Fibroblast of lung (primary cell): ENCODE data around the gene MGST3. TPM values are rescaled to one million over a fixed set of nuclear protein-coding genes. Genes with fewer than 3 reads are reported as not detected.
"Not testable (repeated sequence)": the region's sequence is repeated elsewhere in the genome, so short reads cannot be mapped to it uniquely, and the experiment has no call there.

Experiments used
- DNase-seq, 2 donors: peaks; one replicate each; pipeline versions ENCODE4 v3.0.0 to v3.0.0-alpha.2; 2010; ENCODE audit warnings: low read depth in 2 of 2
- H2AFZ ChIP-seq: 2 replicates; pipeline ENCODE4 v1.5.1; 2012; ENCODE audit warnings: low read length, control low read depth, inconsistent platforms
- H3K27ac ChIP-seq: 2 replicates; pipeline ENCODE4 v1.5.1; 2011; ENCODE audit warnings: low read length, control low read depth; ENCODE audit not compliant: insufficient read depth
- H3K27me3 ChIP-seq: 2 replicates; pipeline ENCODE4 v1.5.1; 2011; ENCODE audit warnings: mild to moderate bottlenecking, low read length; ENCODE audit not compliant: control insufficient read depth, insufficient read depth
- H3K36me3 ChIP-seq: 2 replicates; pipeline ENCODE4 v1.5.1; 2011; ENCODE audit warnings: low read length; ENCODE audit not compliant: control insufficient read depth, insufficient read depth
- H3K4me1 ChIP-seq: 2 replicates; pipeline ENCODE4 v1.5.1; 2011; ENCODE audit warnings: low read length; ENCODE audit not compliant: control insufficient read depth, insufficient read depth; ENCODE audit errors: extremely low read depth
- H3K4me2 ChIP-seq: 2 replicates; pipeline ENCODE4 v1.5.1; 2011; ENCODE audit warnings: low read length, control low read depth; ENCODE audit not compliant: insufficient read depth; ENCODE audit errors: extremely low read depth
- H3K4me3 ChIP-seq, 4 experiments: fragments of 200-600 bp in 1 of 4; sonication (generic) in 1 of 4; replicated peaks in 1 of 4; 2 replicates each; pipeline ENCODE4 v1.5.1; 2011 to 2016; ENCODE audit warnings: low read length in 4 of 4, low read depth in 3 of 4, mild to moderate bottlenecking in 3 of 4, control low read depth in 2 of 4, inconsistent platforms in 1 of 4, mixed read lengths in 1 of 4; ENCODE audit not compliant: insufficient read depth in 1 of 4; ENCODE audit errors: control extremely low read depth in 1 of 4
- H3K79me2 ChIP-seq: 2 replicates; pipeline ENCODE4 v1.5.1; 2012; ENCODE audit warnings: mild to moderate bottlenecking, low read length, inconsistent platforms; ENCODE audit not compliant: control insufficient read depth, insufficient read depth
- H3K9ac ChIP-seq: 2 replicates; pipeline ENCODE4 v1.5.1; 2011; ENCODE audit warnings: mild to moderate bottlenecking, low read length, control low read depth; ENCODE audit not compliant: insufficient read depth
- H3K9me3 ChIP-seq: 2 replicates; pipeline ENCODE4 v1.5.1; 2012; ENCODE audit warnings: low read depth, low read length; ENCODE audit not compliant: control insufficient read depth, insufficient read depth
- H4K20me1 ChIP-seq: 2 replicates; pipeline ENCODE4 v1.5.1; 2011; ENCODE audit warnings: low read length; ENCODE audit not compliant: control insufficient read depth, insufficient read depth; ENCODE audit errors: extremely low read depth
- EZH2 ChIP-seq: IDR thresholded peaks from 2 replicates; pipeline ENCODE4 v1.5.1; 2012; ENCODE audit warnings: low read length, control low read depth, mild to moderate bottlenecking; ENCODE audit errors: missing control alignments
- polyA plus RNA-seq, 2 donors: library from polyadenylated mRNA; depleted of rRNA in 1 of 2; stranded (reverse) in 1 of 2; unstranded in 1 of 2; fragments of >200 nt; gene quantifications; 2 replicates each; pipeline ENCODE4 v1.2.1, GENCODE V29; 2011 to 2012; ENCODE audit warnings: missing spikeins in 1 of 2
- total RNA-seq: library from RNA; depleted of rRNA; stranded (reverse); fragments of >200 nt; gene quantifications from 2 replicates; pipeline ENCODE4 v1.2.1, GENCODE V29; 2014
- TF ChIP-seq, protein P1 (sequence below), 2 donors: IDR thresholded peaks in 1 of 2; conservative IDR thresholded peaks in 1 of 2; 1 replicate in 1 of 2; 2 replicates in 1 of 2; pipeline ENCODE4 v1.5.1; 2011 to 2012; ENCODE audit warnings: low read length in 2 of 2, control low read depth in 1 of 2, inconsistent platforms in 1 of 2, low read depth in 1 of 2, mild to moderate bottlenecking in 1 of 2

MGST3 gene
- total and polyA plus RNA-seq, 2 donors (not counting 1 experiment from before 2014, with no cell fraction given), result 346 to 355 TPM

- Histone ChIP-seq H3K9ac (no peak overlapping the region), H3K36me3 (no peaks in the 10 kb centered on the region), H4K20me1 (no peaks in the 10 kb centered on the region), H3K79me2 (no peaks in the 10 kb centered on the region), H3K27me3 (no peaks in the 10 kb centered on the region), H3K4me2 (no peak overlapping the region), H2AFZ (no peak overlapping the region), H3K27ac (no peak overlapping the region), H3K4me3 (no peak overlapping the region), H3K9me3 (no peaks in the 10 kb centered on the region), H3K4me1 (no peaks in the 10 kb centered on the region)
- TF ChIP-seq, protein P1, sequence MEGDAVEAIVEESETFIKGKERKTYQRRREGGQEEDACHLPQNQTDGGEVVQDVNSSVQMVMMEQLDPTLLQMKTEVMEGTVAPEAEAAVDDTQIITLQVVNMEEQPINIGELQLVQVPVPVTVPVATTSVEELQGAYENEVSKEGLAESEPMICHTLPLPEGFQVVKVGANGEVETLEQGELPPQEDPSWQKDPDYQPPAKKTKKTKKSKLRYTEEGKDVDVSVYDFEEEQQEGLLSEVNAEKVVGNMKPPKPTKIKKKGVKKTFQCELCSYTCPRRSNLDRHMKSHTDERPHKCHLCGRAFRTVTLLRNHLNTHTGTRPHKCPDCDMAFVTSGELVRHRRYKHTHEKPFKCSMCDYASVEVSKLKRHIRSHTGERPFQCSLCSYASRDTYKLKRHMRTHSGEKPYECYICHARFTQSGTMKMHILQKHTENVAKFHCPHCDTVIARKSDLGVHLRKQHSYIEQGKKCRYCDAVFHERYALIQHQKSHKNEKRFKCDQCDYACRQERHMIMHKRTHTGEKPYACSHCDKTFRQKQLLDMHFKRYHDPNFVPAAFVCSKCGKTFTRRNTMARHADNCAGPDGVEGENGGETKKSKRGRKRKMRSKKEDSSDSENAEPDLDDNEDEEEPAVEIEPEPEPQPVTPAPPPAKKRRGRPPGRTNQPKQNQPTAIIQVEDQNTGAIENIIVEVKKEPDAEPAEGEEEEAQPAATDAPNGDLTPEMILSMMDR (conservative IDR thresholded peaks at IDR 0.05 in 1 of 2, IDR thresholded peaks at IDR 0.05 in 1 of 2; ENCODE audit: low read depth in 1 of 2, low read length in 2 of 2), result no peak
- TF ChIP-seq EZH2, result no peak
- no peak for DNase-seq
Measured at GRCh38 chr1:165605246-165605645, 25.8 kb upstream of the MGST3 start.

- not testable (repeated sequence) for H3K4me1 ChIP-seq
Measured at GRCh38 chr1:165606676-165607075, 24.4 kb upstream of the MGST3 start.

GRCh38 chr1:165610866-165611265 lies 20.2 kb upstream of the MGST3 start:
- Histone ChIP-seq H3K4me2 (no peak overlapping the region), H2AFZ (no peak overlapping the region), H3K4me1 (no peaks in the 10 kb centered on the region), H3K27ac (no peak overlapping the region), H3K27me3 (no peaks in the 10 kb centered on the region), H3K79me2 (no peaks in the 10 kb centered on the region), H3K9ac (no peak overlapping the region), H4K20me1 (no peaks in the 10 kb centered on the region), H3K36me3 (no peaks in the 10 kb centered on the region), H3K9me3 (no peaks in the 10 kb centered on the region), H3K4me3 (no peak overlapping the region)
- DNase-seq, result no peak
- TF ChIP-seq, protein P1 (conservative IDR thresholded peaks at IDR 0.05 in 1 of 2, IDR thresholded peaks at IDR 0.05 in 1 of 2; ENCODE audit: low read depth in 1 of 2, low read length in 2 of 2), result no peak

More at GRCh38 chr1:165606676-165607075, 24.4 kb upstream of the MGST3 start:
- H4K20me1 ChIP-seq, DNase-seq, H3K4me2 ChIP-seq, H3K9ac ChIP-seq, H3K9me3 ChIP-seq, H3K36me3 ChIP-seq, H3K27me3 ChIP-seq, H3K27ac ChIP-seq, H3K79me2 ChIP-seq, H2AFZ ChIP-seq, H3K4me3 ChIP-seq: not testable (repeated sequence)
